22Rv1 (cell line): ENCODE results near the gene PLEKHM3.

Source experiments
- H3K27ac ChIP-seq: fragments of 450-650 bp; 2 replicates; pipeline ENCODE4 v1.5.1; 2017
- ZFX ChIP-seq: fragments of 450-650 bp; IDR thresholded peaks from 2 replicates; pipeline ENCODE4 v1.6.1; 2017; ENCODE audit warnings: antibody characterized with exemption, borderline replicate concordance
- TF ChIP-seq, protein P1 (sequence below): fragments of 450-650 bp; IDR thresholded peaks from 2 replicates; pipeline ENCODE4 v1.5.1; 2017; ENCODE audit warnings: mild to moderate bottlenecking

Gene PLEKHM3

DNA sequence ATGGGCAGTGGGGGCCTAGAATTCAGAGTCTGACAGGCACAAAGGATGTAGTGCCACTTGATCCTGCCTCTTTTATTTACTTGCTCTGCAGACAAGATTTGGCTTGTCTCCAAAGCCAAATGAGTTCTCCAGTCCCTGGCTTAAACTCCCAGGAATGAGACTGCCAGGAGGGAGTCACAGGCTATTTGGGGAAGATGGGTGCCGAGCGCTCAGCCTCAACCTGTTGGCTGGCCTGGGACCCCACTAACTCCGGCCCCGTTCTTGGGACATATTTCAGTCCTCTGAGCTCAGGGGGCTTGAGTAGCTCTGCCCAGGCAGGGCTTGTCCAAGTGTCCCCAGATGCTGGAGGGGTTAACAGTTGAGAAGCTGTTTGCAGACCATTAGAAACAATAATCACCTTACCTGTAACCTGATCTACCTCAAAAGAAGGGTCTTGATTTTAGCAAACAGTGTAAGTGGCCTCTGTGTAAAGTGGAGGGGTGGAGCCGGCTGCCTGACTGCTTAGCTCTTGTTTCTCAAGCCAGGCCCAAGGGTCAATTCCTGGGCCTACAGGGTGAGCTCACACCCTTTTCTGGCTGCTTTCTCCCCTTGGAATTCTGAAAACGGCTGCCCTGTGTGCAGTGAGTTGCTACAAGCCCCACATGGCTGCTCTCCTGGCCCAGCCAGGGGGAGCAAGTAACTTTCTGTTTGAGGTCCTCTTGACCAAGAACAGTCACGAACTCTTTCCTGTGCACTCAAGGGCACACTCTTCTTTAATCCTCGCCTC lies 228.6 kb downstream of the PLEKHM3 start:
- no peak for TF ChIP-seq ZFX
- TF ChIP-seq, protein P1, sequence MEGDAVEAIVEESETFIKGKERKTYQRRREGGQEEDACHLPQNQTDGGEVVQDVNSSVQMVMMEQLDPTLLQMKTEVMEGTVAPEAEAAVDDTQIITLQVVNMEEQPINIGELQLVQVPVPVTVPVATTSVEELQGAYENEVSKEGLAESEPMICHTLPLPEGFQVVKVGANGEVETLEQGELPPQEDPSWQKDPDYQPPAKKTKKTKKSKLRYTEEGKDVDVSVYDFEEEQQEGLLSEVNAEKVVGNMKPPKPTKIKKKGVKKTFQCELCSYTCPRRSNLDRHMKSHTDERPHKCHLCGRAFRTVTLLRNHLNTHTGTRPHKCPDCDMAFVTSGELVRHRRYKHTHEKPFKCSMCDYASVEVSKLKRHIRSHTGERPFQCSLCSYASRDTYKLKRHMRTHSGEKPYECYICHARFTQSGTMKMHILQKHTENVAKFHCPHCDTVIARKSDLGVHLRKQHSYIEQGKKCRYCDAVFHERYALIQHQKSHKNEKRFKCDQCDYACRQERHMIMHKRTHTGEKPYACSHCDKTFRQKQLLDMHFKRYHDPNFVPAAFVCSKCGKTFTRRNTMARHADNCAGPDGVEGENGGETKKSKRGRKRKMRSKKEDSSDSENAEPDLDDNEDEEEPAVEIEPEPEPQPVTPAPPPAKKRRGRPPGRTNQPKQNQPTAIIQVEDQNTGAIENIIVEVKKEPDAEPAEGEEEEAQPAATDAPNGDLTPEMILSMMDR: no peak
- no peak overlapping the region for H3K27ac ChIP-seq

GRCh38 chr2:207792244-207792785 lies 233.0 kb downstream of the PLEKHM3 start:
- no peak for TF ChIP-seq ZFX
- TF ChIP-seq, protein P1: no peak
- no peak overlapping the region for H3K27ac ChIP-seq

DNA sequence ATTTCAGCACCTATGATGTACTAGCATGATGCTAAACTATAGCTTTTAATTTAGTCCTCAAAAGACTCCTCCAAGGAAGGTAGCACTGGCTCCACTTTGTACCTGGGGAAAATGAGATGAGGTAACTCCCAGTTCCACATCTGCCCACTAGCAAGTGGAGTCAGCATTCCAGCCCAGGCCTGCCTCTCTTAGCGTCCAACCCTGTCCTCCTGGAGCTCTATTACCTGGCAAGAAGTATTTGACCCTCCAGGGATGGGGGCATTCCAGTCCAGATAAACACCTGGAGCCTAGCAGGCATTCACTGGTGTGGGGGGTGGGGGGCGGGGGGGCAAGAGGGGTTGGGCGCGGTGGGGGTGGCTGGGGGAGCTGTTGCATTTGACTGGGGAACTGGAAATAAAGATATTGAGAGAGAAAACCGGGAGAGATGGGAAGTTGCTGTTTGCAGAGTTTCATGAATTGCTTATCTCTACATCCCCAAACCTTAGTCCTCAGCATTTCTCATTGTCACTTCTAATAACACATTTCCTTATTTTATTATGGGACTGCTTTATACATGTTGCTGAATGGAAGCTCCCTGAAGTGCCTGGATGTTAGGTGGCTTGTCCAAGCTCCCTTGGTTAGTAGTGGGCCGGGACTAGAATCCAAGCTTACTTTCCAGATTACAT lies 233.6 kb downstream of the PLEKHM3 start:
- TF ChIP-seq, protein P1: no peak
- no peak for TF ChIP-seq ZFX
- H3K27ac ChIP-seq: no peak overlapping the region

- no peak overlapping the region for H3K27ac ChIP-seq
These were observed 234.4 kb downstream of the PLEKHM3 start for GRCh38 chr2:207790898-207791297.

DNA sequence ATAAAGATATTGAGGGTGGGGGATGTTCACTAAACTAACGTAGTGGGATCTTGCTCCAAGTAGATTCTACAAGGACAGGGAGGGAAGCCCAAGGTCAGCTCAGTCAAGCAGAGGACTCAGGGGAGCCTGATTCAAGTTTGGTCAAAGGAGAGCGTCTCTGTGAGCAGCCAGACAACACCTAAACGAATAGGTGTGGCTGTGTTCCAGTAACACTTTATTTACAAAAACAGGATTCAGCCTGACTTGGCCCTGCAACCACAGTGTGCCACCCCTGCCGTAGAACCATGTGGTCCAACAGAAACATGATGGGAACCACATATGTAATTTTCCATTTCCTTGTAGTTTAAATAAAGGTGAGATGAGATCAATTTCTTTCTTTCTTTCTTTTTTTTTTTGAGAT lies 237.5 kb downstream of the PLEKHM3 start:
- H3K27ac ChIP-seq: no peak overlapping the region
- TF ChIP-seq, protein P1: no peak
- TF ChIP-seq ZFX: no peak

More at GRCh38 chr2:207790898-207791297, 234.4 kb downstream of the PLEKHM3 start:
- TF ChIP-seq, protein P1: no peak
- no peak for TF ChIP-seq ZFX

DNA sequence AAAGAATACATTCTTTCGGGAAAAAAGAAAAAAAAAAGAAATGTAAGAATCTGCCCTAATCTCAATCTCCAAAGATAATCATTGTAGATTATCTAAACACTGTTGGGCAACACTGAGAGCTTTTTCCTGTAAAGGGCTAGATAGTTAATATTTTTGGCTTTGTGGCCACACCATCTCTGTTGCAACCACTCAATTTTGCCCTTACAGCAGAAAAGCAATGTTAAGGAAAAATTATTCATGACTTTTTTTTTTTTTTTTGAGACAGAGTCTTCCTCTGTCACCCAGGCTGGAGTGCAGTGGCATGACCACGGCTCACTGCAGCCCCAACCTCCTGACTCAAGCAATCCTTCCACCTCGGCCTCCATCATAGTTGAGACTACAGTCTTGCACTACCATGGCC lies 238.3 kb downstream of the PLEKHM3 start:
- TF ChIP-seq ZFX: no peak
- TF ChIP-seq, protein P1: no peak
- H3K27ac ChIP-seq: no peak overlapping the region

GRCh38 chr2:207784898-207785297 lies 240.4 kb downstream of the PLEKHM3 start:
- TF ChIP-seq ZFX: no peak
- TF ChIP-seq, protein P1: no peak
- no peak overlapping the region for H3K27ac ChIP-seq
